ENCODE results near the gene CMPK1.

Gene CMPK1

DNA sequence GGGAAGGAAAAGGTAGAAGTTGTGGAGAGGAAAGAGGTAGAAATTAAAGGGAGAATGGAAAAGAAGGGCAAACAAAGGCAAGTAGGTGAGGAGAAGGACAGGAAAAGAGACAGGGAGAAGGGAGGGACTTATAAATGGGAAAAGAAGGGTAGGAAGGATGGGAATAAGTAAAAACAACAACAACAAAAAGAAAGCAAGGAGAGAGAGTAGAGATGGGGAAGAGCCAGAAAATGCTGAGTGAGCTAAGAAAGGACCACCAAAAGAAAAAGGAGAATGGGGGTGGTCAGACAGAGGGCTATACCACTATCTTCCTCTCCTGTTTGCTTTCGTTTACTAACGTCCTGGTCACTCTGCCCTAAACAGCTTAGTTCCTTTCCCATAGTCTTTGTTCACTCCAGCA, 1.7 kb upstream of the CMPK1 start:
- FAIRE-seq, result no peak

DNA sequence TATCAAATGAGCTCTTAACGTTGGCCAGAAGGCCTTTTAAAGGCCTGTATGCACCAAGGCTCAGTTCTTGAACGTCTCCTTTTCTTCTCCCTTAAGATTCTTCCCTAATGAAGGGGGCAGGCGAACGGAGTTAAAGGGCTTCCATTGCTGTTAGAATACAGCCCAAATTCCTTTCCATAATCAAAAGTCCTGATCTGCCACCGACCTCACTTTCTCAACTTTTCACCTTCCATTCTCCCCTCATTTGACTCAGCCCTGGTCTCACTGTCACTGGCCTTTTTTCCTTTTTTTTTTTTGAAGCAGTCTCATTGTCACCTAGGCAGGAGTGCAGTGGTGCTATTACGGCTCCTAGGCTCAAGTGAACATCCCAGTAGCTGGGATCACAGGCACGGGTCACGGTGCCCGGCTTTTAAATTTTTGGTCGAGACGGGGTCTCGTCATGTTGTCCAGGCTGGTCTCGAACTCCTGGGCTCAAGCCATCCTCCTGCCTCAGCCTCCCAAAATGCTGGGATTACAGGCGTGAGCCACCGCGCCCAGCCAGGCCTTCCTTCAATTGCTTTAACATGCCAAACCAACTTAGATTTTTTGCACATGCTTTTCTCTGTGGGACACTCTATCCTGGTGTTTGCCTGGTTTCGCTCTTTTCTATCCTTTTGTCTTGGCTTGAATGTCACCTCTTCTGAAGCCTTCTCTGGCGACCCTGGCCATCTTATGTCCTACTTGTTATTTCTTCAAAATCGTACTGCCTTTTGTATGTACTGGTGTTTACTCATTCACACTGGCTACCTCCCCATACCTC, 612 bp upstream of the CMPK1 start:
- TF ChIP-seq, protein P1, sequence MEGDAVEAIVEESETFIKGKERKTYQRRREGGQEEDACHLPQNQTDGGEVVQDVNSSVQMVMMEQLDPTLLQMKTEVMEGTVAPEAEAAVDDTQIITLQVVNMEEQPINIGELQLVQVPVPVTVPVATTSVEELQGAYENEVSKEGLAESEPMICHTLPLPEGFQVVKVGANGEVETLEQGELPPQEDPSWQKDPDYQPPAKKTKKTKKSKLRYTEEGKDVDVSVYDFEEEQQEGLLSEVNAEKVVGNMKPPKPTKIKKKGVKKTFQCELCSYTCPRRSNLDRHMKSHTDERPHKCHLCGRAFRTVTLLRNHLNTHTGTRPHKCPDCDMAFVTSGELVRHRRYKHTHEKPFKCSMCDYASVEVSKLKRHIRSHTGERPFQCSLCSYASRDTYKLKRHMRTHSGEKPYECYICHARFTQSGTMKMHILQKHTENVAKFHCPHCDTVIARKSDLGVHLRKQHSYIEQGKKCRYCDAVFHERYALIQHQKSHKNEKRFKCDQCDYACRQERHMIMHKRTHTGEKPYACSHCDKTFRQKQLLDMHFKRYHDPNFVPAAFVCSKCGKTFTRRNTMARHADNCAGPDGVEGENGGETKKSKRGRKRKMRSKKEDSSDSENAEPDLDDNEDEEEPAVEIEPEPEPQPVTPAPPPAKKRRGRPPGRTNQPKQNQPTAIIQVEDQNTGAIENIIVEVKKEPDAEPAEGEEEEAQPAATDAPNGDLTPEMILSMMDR (IDR thresholded peaks at IDR 0.05; ENCODE audit: insufficient read depth, missing control alignments), result no peak
- DNase-seq (ENCODE audit: insufficient read length, low spot score), result no peak
- no peak for FAIRE-seq

More for the DNA sequence above, 1.7 kb upstream of the CMPK1 start:
- TF ChIP-seq, protein P1 (IDR thresholded peaks at IDR 0.05; ENCODE audit: insufficient read depth, missing control alignments), result no peak
- DNase-seq (ENCODE audit: insufficient read length, low spot score), result no peak

DNA sequence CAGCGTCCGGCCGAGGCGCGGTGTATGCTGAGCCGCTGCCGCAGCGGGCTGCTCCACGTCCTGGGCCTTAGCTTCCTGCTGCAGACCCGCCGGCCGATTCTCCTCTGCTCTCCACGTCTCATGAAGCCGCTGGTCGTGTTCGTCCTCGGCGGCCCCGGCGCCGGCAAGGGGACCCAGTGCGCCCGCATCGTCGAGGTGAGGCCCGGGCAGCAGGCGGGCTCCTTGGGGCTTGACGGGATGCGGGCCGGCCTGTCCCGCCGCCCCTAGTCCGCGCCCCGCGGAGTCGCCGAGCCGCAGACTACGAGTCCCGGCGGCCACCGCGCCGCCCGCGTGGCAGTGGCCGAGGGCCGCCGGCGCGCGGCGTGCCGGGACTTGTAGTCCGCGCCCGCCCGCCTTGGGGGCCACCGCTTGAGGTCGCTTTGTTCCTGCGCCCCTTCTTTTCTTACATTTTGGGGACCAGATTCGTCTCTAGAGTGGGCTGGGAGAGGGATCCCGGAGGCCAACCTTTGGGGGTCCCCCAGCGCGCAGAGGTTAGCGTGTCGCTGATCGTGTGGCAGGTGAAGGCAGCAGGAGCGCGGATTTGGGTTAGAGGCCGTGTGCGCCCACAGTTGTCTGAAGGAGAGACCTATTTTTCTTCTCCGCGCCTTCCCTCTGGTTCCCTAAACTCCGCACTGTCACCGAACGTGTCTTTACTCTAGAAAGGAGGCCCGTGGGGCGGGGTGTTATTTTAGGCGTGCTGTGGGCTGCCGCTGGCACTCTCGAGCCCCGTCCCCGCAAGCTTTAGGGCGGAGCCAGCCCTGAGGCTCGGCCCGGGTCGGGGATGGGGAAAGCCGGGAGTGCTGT, 553 bp downstream of the CMPK1 start:
- FAIRE-seq (no peak), DNase-seq (ENCODE audit: insufficient read length, low spot score) (peak; percentile 63)

DNA sequence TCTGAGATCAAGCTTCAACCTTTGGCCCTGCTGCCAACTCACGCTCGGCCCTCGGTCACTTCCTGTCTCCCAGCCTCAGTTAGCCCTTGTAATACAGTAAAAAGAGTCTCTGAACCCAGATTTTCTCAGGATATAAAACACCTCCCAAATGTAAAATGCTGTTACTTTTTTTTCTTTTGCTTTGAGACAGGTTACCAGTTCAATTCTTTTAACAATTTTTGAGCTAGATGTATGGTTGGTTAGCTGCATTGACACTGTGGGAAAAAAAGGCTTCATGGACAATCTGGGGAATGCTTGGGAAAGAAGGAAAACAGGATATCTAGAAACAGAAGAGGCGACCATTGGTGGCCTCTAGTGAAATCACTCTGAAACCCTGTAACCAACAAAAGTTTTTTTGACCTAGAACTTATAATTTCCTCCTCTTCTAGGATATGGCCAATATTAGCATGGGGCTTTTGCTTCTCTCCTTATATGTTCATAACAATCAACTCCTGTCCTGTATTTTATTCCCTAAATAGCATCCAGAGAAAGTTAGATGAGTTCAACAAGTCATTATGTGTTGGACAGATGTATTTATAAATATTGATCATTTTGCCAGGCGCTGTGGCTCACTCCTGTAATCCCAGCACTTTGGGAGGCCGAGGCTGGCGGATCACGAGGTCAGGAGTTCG, 1.3 kb downstream of the CMPK1 start:
- no peak for DNase-seq (ENCODE audit: insufficient read length, low spot score)
- no peak for FAIRE-seq

More for the DNA sequence above, 553 bp downstream of the CMPK1 start:
- TF ChIP-seq, protein P1 (IDR thresholded peaks at IDR 0.05; ENCODE audit: insufficient read depth, missing control alignments), result peak; percentile 20

DNA sequence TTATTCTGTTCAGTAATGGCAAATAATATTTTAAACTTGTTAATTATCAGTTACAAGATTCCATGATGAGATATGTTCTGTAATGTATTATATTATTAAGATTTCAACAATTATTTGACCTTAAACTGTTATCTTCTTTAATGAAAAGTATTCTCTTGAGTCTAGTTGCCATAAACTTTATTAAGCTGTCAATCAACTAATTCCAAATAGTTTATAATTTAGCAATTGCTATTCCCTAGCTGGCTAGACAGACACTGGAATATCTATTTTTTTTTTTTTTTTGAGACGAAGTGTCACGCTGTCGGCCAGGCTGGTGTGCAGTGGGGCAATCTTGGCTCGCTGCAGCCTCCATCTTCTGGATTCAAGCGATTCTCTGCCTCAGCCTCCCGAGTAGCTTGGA, 3.8 kb downstream of the CMPK1 start:
- TF ChIP-seq, protein P1 (IDR thresholded peaks at IDR 0.05; ENCODE audit: insufficient read depth, missing control alignments), result no peak
- FAIRE-seq (no peak), DNase-seq (ENCODE audit: insufficient read length, low spot score) (no peak)

More for the DNA sequence above, 1.3 kb downstream of the CMPK1 start:
- TF ChIP-seq, protein P1 (IDR thresholded peaks at IDR 0.05; ENCODE audit: insufficient read depth, missing control alignments), result no peak

DNA sequence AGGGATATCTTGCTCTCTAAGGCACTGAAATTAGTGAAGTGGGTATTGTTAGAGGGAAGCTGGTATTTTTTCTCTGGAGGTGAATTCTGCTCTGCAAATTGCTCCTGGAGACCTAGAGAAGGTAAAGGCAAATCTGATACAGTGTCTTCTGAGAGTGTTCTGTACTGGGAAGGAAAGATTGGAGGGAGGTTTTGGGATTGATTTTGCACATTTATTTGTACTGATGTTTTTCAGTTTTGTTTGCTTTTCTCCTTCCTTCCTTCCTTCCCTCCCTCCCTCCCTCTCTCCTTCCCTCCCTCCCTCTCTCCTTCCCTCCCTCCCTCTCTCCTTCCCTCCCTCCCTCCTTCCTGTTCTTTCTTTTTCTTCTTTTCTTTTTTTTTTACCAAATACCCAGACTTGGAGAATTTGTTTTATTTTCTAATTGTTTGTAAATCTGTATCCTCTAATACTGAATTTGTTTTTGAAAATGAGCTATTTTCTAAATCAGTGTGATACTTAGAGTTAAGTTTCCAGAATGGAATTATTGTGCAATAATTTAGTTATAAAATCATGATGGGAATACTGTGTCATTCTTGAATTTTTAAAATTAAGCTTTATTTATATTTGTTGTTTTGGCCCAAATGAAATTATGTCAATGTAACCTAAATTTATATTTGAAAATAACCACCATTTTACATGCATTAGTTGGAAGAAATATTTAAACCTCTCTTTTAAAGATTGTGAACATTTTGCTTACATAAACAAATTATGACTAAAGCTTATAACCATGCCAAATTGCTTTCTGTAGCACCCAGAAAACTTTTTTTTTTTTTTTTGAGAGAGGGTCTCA, 4.9 kb downstream of the CMPK1 start:
- FAIRE-seq (no peak), DNase-seq (ENCODE audit: insufficient read length, low spot score) (no peak)
- TF ChIP-seq, protein P1 (IDR thresholded peaks at IDR 0.05; ENCODE audit: insufficient read depth, missing control alignments), result no peak

Measured in D721Med (cell line).